Measurements from ENCODE around the gene HSPA4.
"Not testable (repeated sequence)": the region's sequence is repeated elsewhere in the genome, so short reads cannot be mapped to it uniquely, and the experiment has no call there.

HSPA4 gene

DNA sequence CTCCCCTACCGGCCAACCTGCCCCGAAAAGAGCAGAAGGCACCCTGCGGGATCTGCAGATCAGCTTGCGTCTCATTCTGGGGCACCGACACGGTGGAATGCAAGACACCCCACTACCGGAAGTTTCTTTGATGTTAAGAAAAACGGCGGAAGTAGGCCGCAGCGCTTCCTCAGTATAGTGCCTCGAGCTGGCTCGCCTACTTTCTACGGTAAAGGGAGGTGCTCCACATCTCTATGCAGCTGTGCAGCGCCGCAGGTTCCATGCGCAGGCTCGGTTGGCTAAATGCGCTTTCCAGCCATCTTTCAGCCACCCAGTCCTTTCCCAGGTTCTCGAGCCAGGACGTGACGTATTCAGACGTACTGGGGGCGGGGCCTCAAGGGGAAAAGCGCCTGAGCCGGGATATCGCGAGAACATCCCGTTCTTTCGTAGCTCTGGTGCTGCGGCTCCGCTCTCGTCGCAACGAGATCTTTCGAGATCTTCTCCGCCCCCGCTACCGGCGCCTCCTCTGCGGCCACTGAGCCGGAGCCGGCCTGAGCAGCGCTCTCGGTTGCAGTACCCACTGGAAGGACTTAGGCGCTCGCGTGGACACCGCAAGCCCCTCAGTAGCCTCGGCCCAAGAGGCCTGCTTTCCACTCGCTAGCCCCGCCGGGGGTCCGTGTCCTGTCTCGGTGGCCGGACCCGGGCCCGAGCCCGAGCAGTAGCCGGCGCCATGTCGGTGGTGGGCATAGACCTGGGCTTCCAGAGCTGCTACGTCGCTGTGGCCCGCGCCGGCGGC is at the start of gene HSPA4:
TSS of gene HSPA4 (plus strand) at position 472 of the 775 bp plus-strand sequence. CDS start at position 710, 238 bp downstream.
- peak; percentile 90 to 91 for DNase-seq (ENCODE audit: low read depth in 2 of 2)

DNA sequence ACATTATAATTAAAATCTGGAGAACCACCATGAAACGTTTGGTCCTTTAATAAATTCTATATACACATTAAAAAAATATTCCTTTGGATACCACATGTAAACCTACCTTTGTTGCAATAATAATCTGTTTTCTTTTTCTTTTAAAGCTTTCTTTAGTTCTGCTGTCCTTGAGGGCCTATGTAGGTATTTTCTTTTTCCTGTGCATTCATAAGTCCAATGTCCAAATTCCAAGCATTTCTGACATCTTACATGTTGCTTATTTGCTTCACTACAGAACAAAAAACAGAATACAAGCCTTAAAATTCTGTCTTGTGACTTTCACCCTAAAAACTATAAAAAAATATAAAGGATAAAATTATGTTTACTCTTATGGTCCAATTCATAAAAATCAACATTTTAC is 45.2 kb upstream of the HSPA4 start:
- no peak for DNase-seq (ENCODE audit: low read depth in 2 of 2)

DNA sequence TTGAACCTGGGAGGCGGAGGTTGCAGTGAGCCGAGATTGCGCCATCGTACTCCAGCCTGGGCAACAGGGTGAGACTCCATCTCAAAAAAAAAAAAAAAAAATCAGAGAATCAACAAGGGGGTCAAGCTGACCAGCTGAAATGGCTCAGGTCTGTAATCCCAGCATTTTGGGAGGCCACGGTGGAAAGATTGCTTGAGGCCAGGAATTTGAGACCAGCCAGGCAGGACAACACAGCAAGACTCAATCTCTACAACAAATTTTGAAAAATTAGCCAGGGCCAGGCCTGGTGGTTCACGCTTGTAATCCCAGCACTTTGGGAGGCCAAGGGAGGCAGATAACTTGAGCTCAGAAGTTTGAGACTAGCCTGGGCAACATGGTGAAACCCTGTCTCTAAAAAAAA is 43.4 kb upstream of the HSPA4 start:
- not testable (repeated sequence) for DNase-seq (ENCODE audit: low read depth in 2 of 2)

DNA sequence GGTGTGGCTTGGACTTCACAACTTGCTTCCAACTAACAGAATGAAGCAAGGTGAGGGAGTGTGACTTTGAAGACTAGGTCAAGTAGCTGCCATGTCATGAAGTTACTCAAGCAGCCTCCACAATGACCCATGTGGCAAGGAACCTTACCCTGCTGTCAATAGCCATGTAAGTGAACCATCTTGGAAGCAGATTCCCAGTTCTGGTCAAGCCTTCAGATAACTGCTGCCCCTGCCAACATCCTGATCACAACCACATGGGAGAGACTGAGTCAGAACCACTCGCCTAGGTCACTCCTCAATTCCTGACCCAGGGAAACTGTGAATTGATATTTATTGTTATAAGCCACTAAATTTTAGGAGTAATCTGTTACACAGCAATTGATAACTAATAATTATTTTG is 36.3 kb upstream of the HSPA4 start:
- DNase-seq (ENCODE audit: low read depth in 2 of 2), result no peak

DNA sequence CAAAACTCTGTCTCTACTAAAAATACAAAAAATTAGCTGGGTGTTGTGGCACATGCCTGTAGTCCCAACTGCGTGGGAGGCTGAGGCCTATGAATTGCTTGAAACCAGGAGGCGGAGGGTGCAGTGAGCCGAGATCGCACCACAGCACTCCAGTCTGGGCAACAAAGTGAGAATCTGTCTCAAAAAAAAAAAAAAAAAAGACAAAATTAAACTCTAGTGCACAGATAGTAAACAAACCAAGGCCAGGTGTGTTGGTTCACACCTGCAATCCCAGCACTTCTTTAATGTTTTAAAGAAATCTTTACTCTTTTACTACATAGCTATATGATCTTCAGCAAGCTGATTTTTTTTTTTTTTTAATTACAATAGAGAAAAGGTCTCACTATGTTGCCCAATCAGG is 33.8 kb upstream of the HSPA4 start:
- no peak for DNase-seq (ENCODE audit: low read depth in 2 of 2)

DNA sequence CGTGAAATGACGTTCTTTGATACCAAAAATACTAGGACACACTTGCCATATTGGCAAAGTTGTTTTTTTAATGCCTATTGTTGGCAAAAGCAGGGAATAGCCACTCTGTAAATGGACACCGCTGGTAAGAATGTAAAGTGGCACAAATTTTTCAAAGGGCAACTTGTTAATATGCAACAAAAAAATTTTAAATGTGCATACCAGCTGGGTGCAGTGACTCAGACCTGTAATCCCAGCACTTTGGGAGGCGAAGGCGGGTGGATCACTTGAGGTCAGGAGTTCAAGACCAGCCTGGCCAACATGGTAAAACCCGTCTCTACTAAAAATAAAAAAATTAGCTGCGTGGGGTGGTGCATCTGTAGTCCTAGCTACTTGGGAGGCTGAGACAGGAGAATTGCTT is 32.3 kb upstream of the HSPA4 start:
- DNase-seq (ENCODE audit: low read depth in 2 of 2), result not testable (repeated sequence)

DNA sequence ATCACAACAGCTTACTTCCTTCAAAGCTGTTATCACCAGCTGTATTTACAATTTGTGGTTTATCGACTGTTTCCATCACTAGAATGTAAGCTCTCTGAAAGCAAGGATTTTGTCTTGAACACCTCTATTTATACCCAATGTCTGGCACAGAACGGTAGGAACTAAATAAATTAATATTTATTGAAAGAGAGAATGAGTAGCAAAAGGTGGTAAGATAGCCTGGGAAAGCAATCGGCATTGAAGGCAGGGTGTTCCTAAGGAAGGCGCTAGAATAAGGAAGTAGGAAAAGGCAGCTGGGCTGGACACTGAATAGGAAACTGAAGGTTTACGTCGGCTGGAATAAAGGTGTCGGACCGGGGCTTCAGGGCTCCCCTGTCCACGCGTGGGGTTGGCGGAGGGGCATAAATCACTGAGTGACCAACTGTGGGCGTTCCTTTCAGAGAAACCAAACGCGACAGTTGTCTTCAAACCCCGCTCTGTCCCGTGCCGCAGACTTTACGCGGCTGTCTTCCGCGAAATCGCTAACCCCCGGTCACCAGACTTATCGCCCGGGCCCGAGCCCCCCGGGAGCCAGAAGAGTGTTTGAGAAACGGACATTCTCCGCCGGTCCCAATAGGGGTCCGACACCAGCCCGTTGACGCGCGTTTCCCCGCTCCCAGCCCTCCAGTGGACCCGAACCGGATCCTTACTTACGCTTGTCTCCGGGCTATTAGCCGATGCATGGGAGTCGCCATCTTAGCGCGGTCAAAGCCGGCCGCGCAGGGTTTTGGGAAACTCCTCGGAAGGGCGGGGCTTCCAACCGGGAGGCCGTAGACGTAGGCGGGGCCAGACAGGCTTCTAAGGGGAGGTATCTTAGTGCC is 25.8 kb upstream of the HSPA4 start, which contains the start of gene ZCCHC10:
TSS of gene ZCCHC10 (minus strand) at position 746 of the 860 bp plus-strand sequence. CDS start at position 734, 12 bp downstream.
- peak; percentile 75 to 79 for DNase-seq (ENCODE audit: low read depth in 2 of 2)

DNA sequence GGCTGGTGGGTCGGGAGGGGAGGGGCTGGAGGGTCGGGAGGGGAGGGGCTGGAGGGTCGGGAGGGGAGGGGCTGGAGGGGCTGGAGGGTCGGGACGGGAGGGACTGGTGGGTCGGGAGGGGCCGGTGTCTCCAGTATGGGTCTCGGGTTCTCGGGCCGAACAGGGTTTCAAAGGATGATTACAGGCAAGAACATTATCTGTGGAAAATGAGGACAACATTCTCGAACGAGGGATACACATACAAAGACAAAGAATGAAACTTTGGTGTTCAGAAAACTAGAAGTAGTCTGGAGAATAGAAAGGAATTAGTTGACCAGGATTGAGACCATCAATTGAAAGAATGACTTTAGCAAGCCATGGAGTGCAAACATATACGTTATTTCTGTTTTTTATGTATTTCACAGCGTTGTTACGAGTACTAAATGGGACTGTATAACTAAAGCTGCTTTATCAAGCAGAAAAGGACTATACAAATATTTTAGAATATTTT is 25.1 kb upstream of the HSPA4 start:
- DNase-seq (ENCODE audit: low read depth in 2 of 2), result no peak

DNA sequence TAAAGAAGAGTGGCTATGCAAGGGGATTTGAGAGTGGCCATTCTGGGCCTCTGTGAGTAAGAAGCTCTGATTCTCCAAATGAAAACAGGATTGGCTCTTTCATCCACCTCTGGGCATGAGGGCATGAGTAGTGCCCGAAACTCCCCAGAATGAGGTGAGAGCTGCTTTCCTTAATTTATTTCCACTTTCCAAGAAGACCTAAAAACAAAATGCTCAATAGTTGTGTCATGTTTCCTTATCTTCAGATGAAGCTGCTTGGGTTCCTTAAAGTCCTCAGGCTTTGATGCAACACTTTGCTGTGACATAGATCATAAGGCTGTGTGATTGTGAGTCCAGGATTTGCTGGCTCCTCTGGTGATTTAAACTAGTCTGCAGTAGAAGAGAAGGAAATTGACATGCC is 22.4 kb upstream of the HSPA4 start:
- DNase-seq (ENCODE audit: low read depth in 2 of 2), result no peak

DNA sequence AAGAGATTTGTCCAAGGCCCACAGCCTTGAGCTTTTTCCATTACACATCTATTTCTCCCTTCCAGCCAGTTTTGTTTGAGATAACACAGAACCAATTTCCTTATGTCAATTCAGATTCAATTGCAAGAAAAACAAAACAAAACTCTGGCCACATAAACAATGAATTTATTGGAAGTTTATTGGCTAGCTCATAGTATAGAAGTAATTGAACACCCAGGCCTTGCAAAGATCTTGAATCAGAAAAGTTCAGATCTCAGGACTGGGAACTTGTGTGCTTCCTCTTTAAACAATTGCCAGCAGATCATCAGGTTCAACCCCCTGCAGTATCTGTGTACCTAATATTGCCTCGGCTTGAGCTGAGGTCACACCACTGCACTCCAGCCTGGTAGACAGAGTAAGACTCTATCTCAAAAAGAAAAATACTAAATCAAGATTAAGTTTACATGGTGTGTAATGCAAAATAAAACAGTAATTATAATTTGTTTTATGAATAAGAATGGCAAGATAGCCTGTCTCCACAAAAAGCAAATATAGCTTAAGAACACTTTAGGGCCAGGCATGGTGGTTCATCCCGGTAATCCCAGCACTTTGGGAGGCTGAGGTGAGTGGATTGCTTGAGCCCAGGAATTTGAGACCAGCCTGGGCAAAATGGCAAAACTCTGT is 21.3 kb upstream of the HSPA4 start:
- no peak for DNase-seq (ENCODE audit: low read depth in 2 of 2)

DNA sequence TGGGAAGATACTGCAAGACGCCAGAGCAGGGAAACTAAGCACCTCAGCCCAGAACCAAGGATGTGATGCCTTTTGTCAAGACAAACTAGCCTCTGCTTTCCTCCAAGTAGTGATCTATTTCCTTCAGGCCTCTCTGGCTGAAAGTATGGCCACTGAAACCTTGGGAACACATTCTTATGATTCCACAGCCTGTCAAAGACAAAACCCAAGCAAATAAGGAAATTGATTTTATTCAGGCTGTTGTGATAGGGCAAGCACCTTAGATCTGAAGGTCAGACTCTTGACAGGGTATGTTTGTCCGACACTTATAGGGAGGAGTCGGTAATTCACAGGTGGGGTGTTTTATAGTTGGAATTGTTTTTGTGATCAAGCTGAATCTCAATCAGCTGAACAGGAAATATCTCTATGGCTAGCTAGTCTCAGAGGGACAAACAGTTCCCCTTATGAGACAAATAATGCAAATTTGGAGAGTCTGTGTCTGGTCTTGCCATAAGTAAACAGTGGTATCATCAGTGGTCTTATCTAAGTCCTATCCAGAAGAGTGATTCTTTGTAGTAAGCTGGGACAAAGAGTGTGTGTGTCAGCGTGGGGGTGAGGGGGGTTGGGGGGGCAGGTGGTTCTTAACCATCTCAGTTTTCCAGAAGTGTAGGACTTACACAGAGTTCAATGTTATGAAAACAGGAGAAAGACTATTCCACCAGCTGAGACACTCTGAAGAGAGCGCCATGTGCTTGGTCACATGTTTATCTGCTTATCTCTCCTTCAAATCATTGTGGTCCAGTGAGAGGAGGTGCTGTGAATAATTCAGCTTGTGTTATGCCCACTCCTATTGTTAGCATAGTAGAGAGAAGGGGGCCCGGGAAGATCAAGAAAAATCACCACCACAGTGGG is 18.7 kb upstream of the HSPA4 start:
- no peak for DNase-seq (ENCODE audit: low read depth in 2 of 2)

DNA sequence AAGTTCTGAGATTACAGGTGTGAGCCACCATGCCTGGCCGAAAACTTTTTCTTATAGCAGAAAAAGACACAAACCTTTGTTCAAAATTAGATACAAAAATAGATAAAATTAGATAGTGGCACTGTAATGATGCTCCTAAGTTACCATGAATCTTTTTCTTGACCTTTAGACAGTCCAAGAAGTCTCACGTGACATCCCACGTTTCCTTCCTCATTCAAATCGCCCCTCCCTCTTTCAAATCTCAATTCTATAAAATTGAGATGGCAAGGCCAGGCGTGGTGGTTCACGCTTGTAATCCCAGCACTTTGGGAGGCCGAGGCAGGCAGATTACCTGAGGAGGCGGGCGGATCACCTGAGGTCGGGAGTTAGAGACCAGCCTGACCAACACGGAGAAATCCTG is 17.7 kb upstream of the HSPA4 start:
- no peak for DNase-seq (ENCODE audit: low read depth in 2 of 2)

DNA sequence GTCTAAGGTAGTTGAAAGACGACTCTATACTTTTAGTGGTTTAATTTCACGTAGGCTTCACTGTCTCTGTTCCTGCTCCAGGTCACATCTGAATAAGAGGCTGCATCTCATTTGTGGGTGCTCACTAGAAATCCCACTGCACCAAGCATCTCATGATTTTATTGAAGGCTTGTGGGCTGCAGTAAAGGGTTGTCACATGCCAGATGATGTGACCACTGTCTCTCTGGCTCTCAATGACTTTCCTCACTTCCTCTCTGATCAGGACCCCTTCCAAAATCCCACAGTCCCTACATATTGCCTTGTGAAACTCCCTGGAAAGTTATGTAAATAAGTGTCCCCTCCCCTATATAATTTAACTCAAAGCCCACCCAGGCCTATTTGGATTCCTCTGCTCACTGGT is 16.6 kb upstream of the HSPA4 start:
- no peak for DNase-seq (ENCODE audit: low read depth in 2 of 2)

DNA sequence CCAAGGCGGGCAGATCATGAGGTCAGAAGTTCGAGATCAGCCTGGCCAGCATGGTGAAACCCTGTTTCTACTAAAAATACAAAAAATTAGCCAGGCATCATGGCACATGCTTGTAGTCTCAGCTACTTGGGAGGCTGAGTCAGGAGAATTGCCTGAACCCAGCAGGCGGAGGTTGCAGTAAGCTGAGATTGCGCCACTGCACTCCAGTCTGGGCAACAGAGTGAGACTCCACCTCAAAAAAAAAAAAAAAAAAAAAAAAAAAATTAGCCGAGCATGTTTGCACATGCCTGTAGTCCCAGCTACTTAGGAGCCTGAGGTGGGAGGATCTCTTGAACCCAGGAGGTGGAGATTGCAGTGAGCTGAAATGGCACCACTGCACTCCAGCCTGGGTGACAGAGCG is 15.1 kb upstream of the HSPA4 start:
- not testable (repeated sequence) for DNase-seq (ENCODE audit: low read depth in 2 of 2)

DNA sequence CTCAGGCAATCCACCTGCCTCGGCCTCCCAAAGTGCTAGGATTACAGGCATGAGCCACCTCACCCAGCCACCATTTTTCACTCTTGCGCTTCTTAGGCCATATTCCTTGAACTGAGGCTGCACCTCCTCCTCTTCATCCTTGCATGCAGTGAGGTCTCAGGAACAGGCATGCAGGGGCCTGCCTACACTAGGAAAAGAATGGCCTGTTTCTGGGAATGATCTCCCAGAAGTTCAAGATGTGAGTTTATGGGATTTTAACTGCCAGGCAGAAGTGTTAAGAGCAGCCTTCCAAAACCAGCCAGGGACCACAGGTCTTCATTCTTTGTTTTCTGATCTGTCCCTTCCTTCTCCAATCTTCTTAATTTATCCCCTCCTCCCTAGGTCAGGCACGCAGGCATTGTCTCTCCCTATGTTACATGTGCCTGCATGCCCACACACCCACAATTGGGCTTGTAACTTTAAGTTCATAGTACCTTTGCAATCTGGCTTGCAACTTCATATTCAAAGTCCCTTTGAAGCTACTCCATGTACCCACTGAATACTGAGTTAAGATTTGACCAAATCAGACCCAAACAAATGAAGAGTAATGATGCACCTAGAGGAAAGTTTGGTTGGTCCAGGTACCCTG is 10.5 kb upstream of the HSPA4 start:
- DNase-seq (ENCODE audit: low read depth in 2 of 2), result no peak

DNA sequence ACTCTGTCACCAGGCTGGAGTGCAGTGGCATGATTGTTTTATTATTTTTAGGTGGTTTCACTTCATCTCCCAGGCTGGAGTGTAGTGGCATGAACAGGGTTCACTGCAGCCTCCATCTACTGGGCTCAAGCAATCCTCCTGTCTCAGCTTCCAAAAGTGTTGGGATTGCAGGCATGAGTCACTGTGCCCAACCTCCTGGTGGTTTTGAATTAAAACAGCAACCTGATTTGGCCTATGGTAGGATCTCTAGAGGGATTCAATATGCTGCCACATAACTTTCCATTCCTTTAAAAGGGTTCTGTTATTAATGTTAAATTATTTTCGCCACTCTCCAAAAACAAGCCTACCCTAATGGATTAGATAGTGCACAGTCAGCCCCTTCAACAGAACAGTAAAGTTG is 9.9 kb upstream of the HSPA4 start:
- DNase-seq (ENCODE audit: low read depth in 2 of 2), result no peak

DNA sequence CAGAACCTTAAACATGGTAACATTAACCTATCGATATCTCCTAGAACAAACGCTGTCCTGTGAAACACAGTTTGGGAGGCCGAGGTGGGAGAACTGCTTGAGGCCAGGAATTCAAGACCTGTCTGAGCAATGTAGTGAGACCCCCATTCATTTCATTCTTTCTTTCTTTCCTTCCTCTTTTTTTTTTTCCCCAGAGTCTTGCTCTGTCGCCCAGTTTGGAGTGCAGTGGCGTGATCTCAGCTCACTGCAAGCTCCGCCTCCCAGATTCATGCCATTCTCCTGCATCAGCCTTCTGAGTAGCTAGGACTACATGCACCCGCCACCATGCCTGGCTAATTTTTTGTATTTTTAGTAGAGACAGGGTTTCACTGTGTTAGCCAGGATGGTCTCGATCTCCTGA is 5.3 kb upstream of the HSPA4 start:
- DNase-seq (ENCODE audit: low read depth in 2 of 2), result not testable (repeated sequence)

DNA sequence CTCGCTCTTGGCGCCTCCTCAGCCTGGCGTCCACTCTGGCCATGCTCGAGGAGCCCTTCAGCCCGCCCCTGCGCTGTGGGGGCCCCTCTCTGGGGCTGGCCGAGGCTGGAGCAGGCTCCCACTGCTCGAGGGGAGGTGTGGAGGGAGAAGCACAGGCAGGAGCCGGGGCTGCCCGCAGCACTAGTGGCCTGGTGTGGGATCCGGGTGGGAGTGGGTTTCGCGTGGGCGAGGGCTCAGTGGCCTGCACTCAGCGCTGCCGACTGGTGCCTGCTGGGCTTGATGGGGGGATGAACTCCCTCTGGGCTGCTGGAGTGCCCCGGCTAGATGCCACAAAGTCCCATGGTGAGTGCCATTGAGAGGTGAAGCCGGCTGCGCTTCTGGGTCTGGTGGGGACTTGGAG is 4.4 kb upstream of the HSPA4 start:
- no peak for DNase-seq (ENCODE audit: low read depth in 2 of 2)

DNA sequence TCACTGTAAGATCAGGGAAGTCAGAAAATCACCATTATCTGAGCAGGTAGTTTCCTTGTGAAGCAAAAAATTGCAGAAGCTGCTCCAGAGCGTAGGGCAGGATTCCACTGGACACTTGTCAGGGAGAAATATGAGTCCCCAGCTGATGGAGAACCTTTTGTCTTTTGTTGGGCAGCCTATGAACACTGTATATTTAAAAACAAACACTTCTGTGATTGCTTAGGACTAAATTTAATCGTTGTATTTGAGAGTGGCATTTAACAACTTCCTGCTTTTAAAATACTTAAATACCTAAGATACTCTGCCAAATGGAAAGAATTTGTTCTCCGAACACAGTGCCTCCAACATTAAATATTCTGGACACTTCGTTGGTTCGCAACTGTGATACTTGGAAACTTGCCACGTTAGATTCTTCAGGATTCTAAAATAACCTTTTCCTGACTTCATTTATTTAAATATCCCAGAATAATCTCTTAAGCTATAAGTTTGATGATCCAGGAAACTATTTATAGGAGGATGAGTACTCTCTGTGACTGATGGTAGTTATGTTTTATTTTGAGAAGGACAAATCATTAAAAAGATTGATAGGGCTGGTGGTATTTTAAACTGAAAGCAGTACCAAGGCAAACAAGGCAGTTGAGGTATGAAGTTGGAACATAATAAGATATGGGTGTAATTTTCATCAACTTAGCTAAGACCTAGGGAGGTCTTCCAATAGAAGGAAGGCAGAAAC is 2.7 kb upstream of the HSPA4 start:
- no peak for DNase-seq (ENCODE audit: low read depth in 2 of 2)

DNA sequence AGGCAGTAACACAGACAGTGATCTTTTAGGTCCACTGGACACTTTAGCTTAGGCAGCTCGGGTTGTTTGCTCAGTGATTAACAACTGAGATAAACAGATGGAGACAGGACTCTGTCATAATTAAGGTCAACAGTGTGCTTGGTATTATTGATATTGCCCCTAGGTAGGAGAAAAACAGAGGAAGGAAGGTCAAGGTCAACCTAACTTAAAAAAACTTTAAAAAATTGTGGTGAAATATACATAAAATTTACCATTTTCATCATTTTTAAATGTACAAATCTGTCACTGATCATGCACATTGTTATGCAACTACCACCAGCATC is 2.1 kb upstream of the HSPA4 start:
- DNase-seq (ENCODE audit: low read depth in 2 of 2), result no peak

Measured in stimulated activated CD4-positive, alpha-beta T cell treated with anti-CD3 and anti-CD28 coated beads, Interleukin-1b, Interleukin-23, amount 100 ng/mL, for 1 hour (primary cell).